Measurements from ENCODE around the gene PTTG2. TPM values are rescaled to one million over a fixed set of nuclear protein-coding genes. Genes with fewer than 3 reads are reported as not detected.

PTTG2 gene
- total RNA-seq, 4 donors from 2014 or later, result 1.3 TPM; not detected in 3

DNA sequence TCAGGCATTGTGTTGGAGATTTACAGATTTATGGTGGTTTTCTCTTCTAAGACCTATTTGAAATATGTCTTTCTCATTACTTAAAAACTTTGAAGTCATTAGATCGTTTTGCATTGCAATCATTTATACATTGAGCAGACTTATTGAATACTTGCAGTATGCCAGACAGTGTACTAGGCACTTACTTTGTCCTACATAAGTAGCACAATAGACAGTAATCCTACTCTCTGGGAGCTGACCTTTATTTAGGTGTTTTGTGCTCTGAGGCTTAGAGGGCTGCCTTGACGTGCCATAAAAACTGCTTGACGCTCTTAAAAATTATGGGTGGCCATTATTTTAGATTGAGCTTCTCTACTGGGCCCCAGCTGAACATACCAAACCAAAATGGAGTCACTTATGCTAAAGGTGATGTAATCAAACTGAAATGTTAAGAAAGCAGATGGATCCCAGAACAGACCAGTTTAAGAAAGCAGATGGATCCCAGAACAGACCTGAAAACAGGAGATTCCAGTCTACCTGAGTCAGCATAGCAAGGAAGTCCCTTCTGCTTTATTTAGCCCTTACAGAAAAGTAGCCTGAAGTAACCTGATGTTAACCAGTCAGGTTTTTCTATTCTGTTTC is 42.4 kb downstream of the PTTG2 start:
- H3K9me3 ChIP-seq, result no peaks in the 10 kb centered on the region
- TF ChIP-seq POLR2A (IDR thresholded peaks at IDR 0.05), result no peak
- TF ChIP-seq EP300 (IDR thresholded peaks at IDR 0.05), result no peak
- TF ChIP-seq, protein P1, sequence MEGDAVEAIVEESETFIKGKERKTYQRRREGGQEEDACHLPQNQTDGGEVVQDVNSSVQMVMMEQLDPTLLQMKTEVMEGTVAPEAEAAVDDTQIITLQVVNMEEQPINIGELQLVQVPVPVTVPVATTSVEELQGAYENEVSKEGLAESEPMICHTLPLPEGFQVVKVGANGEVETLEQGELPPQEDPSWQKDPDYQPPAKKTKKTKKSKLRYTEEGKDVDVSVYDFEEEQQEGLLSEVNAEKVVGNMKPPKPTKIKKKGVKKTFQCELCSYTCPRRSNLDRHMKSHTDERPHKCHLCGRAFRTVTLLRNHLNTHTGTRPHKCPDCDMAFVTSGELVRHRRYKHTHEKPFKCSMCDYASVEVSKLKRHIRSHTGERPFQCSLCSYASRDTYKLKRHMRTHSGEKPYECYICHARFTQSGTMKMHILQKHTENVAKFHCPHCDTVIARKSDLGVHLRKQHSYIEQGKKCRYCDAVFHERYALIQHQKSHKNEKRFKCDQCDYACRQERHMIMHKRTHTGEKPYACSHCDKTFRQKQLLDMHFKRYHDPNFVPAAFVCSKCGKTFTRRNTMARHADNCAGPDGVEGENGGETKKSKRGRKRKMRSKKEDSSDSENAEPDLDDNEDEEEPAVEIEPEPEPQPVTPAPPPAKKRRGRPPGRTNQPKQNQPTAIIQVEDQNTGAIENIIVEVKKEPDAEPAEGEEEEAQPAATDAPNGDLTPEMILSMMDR (IDR thresholded peaks at IDR 0.05), result no peak
- peaks cover 0 to 29% (median 0%) of the 10 kb centered on the region in 4 donors for H3K4me1 ChIP-seq
- H3K36me3 ChIP-seq, result no peaks in the 10 kb centered on the region
- 83 to 86% methylated on average over 3 of the region's 3 CpGs for WGBS, 2 donors
- H3K27me3 ChIP-seq, result no peaks in the 10 kb centered on the region
- no peak overlapping the region for H3K4me3 ChIP-seq
- H3K27ac ChIP-seq, result no peak overlapping the region
- DNase-seq (ENCODE audit: low spot score in 2 of 2), result no peak

DNA sequence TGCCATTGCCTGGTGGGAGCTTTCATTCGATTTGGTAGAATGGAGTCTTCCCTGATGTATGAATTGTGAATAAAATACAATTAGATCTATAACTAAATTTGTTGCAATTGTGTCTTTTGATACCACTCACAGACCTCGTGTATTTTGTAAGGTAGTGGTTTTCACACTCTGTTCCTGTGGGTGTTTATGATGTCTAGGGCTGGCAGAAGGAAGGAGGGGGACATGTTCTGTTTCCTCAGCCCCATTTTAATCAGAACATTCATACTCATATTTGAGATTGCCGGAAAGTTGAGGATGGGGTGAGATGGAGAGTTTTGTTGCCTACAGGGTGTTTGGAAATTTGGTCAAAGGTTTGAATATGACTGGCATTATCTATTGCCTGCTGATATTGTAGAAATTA is 42.9 kb downstream of the PTTG2 start:
- no peaks in the 10 kb centered on the region for H3K36me3 ChIP-seq
- WGBS, 2 donors, result 79% methylated on average over 3 of the region's 3 CpGs
- no peak overlapping the region for H3K27ac ChIP-seq
- peaks cover 0 to 29% (median 0%) of the 10 kb centered on the region in 4 donors for H3K4me1 ChIP-seq
- TF ChIP-seq, protein P1 (IDR thresholded peaks at IDR 0.05), result no peak
- no peak for TF ChIP-seq EP300 (IDR thresholded peaks at IDR 0.05)
- no peak for TF ChIP-seq POLR2A (IDR thresholded peaks at IDR 0.05)
- no peak overlapping the region for H3K4me3 ChIP-seq
- no peaks in the 10 kb centered on the region for H3K27me3 ChIP-seq
- no peak for DNase-seq (ENCODE audit: low spot score in 2 of 2)
- no peaks in the 10 kb centered on the region for H3K9me3 ChIP-seq

DNA sequence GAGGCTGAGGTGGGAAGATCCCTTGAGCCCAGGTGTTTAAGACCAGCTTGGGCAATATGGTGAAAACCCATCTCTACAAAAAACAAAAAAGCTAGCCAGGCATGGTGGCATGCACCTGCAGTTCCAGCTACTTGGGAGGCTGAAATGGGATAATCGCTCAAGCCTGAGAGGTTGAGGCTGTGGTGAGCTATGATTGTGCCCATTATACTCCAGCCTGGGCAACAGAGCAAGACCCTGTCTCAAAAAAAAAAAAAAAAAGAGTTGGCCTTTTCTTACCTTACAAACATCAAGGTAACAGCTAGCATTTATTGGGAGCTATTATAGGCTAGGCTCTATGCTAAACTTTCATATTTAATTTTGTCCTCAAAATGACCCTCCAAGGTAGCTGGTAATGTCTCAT is 43.4 kb downstream of the PTTG2 start:
- peaks cover 0 to 29% (median 0%) of the 10 kb centered on the region in 4 donors for H3K4me1 ChIP-seq

DNA sequence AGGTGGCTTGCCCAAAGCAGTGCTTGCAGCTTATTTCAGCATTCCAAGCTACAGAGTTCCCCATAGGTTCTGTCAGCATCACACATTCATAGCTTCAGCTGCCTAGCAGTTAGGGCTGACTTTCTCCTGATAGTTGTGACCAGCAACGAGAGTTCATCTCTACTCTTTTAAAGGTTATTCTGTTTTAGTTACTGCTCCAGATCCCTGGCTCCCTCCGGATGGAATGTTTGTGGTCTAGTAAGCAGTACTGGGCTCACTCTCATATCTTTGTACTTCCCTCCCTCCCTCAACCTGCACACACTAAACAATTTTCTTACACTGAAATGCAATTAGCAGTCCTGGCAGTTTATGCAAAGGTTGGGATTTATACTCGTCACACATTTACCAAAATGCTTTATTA is 43.9 kb downstream of the PTTG2 start:
- 58 to 62% methylated on average over 3 of the region's 3 CpGs for WGBS, 2 donors
- H3K4me3 ChIP-seq, result no peak overlapping the region
- H3K4me1 ChIP-seq, result peaks cover 0 to 29% (median 0%) of the 10 kb centered on the region in 4 donors
- no peaks in the 10 kb centered on the region for H3K36me3 ChIP-seq
- no peak overlapping the region for H3K27ac ChIP-seq
- no peaks in the 10 kb centered on the region for H3K27me3 ChIP-seq
- H3K9me3 ChIP-seq, result no peaks in the 10 kb centered on the region
- TF ChIP-seq EP300 (IDR thresholded peaks at IDR 0.05), result no peak
- no peak for TF ChIP-seq POLR2A (IDR thresholded peaks at IDR 0.05)
- TF ChIP-seq, protein P1 (IDR thresholded peaks at IDR 0.05), result no peak
- DNase-seq (ENCODE audit: low spot score in 2 of 2), result no peak

More for the DNA sequence above, 43.4 kb downstream of the PTTG2 start:
- 92 to 100% methylated on average over 1 of the region's 1 CpG for WGBS, 2 donors
- H3K36me3 ChIP-seq, result no peaks in the 10 kb centered on the region
- H3K27ac ChIP-seq, result no peak overlapping the region
- DNase-seq (ENCODE audit: low spot score in 2 of 2), result no peak
- TF ChIP-seq, protein P1 (IDR thresholded peaks at IDR 0.05), result no peak
- TF ChIP-seq POLR2A (IDR thresholded peaks at IDR 0.05), result no peak
- TF ChIP-seq EP300 (IDR thresholded peaks at IDR 0.05), result no peak
- H3K4me3 ChIP-seq, result no peak overlapping the region
- no peaks in the 10 kb centered on the region for H3K27me3 ChIP-seq
- H3K9me3 ChIP-seq, result no peaks in the 10 kb centered on the region

DNA sequence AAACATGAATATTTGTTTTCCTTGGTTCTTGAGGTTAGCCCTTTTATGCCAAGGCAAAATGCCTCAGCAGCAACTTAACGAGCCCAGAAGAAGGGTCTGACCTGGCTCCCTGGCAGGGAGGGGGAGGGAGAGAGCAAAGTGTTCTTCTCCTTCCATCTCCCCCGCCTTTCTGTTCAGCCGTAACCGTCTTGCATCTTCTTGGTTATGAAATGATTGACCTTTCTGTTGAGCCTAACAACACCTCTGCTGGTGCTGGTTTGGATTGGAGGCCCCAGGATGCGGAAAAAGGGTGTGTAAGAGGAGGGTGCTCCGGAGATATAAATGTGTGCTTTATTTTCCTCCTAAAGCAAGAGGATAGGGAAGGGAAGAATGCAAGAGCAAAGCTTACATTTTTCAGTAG is 44.7 kb downstream of the PTTG2 start:
- 57 to 69% methylated on average over 6 of the region's 6 CpGs for WGBS, 2 donors
- H3K27me3 ChIP-seq, result no peaks in the 10 kb centered on the region
- H3K9me3 ChIP-seq, result no peaks in the 10 kb centered on the region
- no peak overlapping the region for H3K4me3 ChIP-seq
- H3K27ac ChIP-seq, result peak overlapping the region in 1 of 4 donors; percentile 65
- DNase-seq (ENCODE audit: low spot score in 2 of 2), result no peak
- TF ChIP-seq EP300 (IDR thresholded peaks at IDR 0.05) (no peak), POLR2A (IDR thresholded peaks at IDR 0.05) (no peak)
- TF ChIP-seq, protein P1 (IDR thresholded peaks at IDR 0.05), result no peak
- H3K4me1 ChIP-seq, result peaks cover 0 to 34% (median 0%) of the 10 kb centered on the region in 4 donors
- H3K36me3 ChIP-seq, result no peaks in the 10 kb centered on the region

Data from tibial nerve (tissue), 4 donors.